ENCODE data around the gene CDK5RAP3. TPM values are rescaled to one million over a fixed set of nuclear protein-coding genes. Genes with fewer than 3 reads are reported as not detected.

The CDK5RAP3 gene
- total RNA-seq, 1 experiment from 2014 or later = 255 TPM

GRCh38 chr17:47956791-47957590, 13.9 kb upstream of the CDK5RAP3 start:
- Histone ChIP-seq H3K9me2 (ENCODE audit: insufficient read depth) (no peaks in the 10 kb centered on the region), H4K20me1 (ENCODE audit: insufficient read depth) (no peaks in the 10 kb centered on the region), H3K4me2 (ENCODE audit: low read length) (peak overlapping the region; percentile 71), H3K9ac (ENCODE audit: low read length) (peak overlapping the region; percentile 34), H3K27ac (ENCODE audit: low read depth, low read length) (peak overlapping the region; percentile 34; the same call in 1 of the 2 replicates), H3K9me3 (ENCODE audit: control insufficient read depth in 1 of 2, insufficient read depth in 1 of 2, low read depth in 1 of 2, low read length in 2 of 2) (no peaks in the 10 kb centered on the region), H3K79me2 (ENCODE audit: insufficient read depth, low read length) (no peaks in the 10 kb centered on the region), H2AFZ (ENCODE audit: low read depth, low read length, poor library complexity, severe bottlenecking) (no peak overlapping the region), H3K4me1 (ENCODE audit: control insufficient read depth in 1 of 2, insufficient read depth in 2 of 2, low read length in 2 of 2) (peaks cover 41 to 66% of the 10 kb centered on the region in 2 experiments), H3K27me3 (ENCODE audit: insufficient read depth, low read length) (no peaks in the 10 kb centered on the region), H3K4me3 (replicated peaks in 1 of 2; ENCODE audit: low read depth in 1 of 2, low read length in 2 of 2) (peak overlapping the region in 1 of 2 experiments; percentile 23; a peak in 1 of 4 replicates), H3K36me3 (ENCODE audit: control insufficient read depth in 1 of 2, insufficient read depth in 2 of 2, low read length in 2 of 2) (no peaks in the 10 kb centered on the region)
- BruUV-seq (replicated peaks) = no TSS peak
- RAD21 ChIA-PET (ENCODE audit: low non-redundant PET in 1 of 2, low total read pairs in 2 of 2, uncharacterized antibody in 2 of 2, unreplicated experiment in 2 of 2) = interaction anchor here in 1 of 2 experiments (0.9 kb wide), 1 partner anchor 10 kb away, joined by 3 read pairs; no protein-coding TSS in a partner anchor
- ATAC-seq (no peak), DNase-seq (ENCODE audit: low read depth, low spot score) (no peak)
- POLR2A ChIA-PET = interaction anchor here (0.6 to 3.1 kb wide), 4 partner anchors 10 to 307 kb away, joined by 3 to 15 read pairs (median 4); partner anchors contain the start of genes CDK5RAP3 and PNPO
- CTCF ChIA-PET = interaction anchor here (0.9 to 4.2 kb wide), 6 partner anchors 8 to 61 kb away, joined by 4 to 32 read pairs (median 12); partner anchors contain the start of gene CDK5RAP3
- intact Hi-C loops (cut with micrococcal nuclease) = no loop called here
- TF ChIP-seq REST (IDR thresholded peaks at IDR 0.05; ENCODE audit: low read depth) (no peak), SIN3A (IDR thresholded peaks at IDR 0.05; ENCODE audit: low read depth) (no peak), MAX (IDR thresholded peaks at IDR 0.05) (no peak), POLR2A (IDR thresholded peaks at IDR 0.05; ENCODE audit: borderline replicate concordance, extremely low read depth, insufficient read depth, insufficient read length) (no peak), POLR2AphosphoS5 (IDR thresholded peaks at IDR 0.05; ENCODE audit: low read depth, low read length) (no peak), EGR1 (IDR thresholded peaks at IDR 0.05; ENCODE audit: low read depth) (no peak), EZH2 (IDR thresholded peaks at IDR 0.05) (no peak), RAD21 (IDR thresholded peaks at IDR 0.05; ENCODE audit: low read depth) (no peak), JUND (IDR thresholded peaks at IDR 0.05) (no peak), SP1 (IDR thresholded peaks at IDR 0.05; ENCODE audit: low read depth) (no peak)

Data from HCT116 (cell line).